Measurements from ENCODE around the gene CSMD2. TPM values are rescaled to one million over a fixed set of nuclear protein-coding genes. Genes with fewer than 3 reads are reported as not detected.

The CSMD2 gene
- total and polyA plus RNA-seq, 2 experiments from 2014 or later: 5.3 to 16.6 TPM

- Histone ChIP-seq H3F3A (replicated peaks; ENCODE audit: low read depth) (no peaks in the 10 kb centered on the region), H2AFZ (no peak overlapping the region), H3K9me2 (ENCODE audit: insufficient read depth) (0 out of 2 replicates have a peak, but pooled peaks cover 9% of the 10 kb centered on the region), H3K4me1 (ENCODE audit: insufficient read depth) (no peaks in the 10 kb centered on the region; the same call in 1 of the 2 replicates), H3K36me3 (ENCODE audit: insufficient read depth) (no peaks in the 10 kb centered on the region), H3K79me2 (replicated peaks; ENCODE audit: insufficient read depth) (peaks cover 85% of the 10 kb centered on the region), H3K4me3 (no peak overlapping the region), H4K20me1 (replicated peaks; ENCODE audit: insufficient read depth) (peaks cover 19% of the 10 kb centered on the region), H3K4me2 (no peak overlapping the region), H3K27ac (ENCODE audit: low read depth) (no peak overlapping the region), H3K27me3 (ENCODE audit: insufficient read depth) (no peaks in the 10 kb centered on the region)
- no peak for DNase-seq (ENCODE audit: low spot score)
- no peak overlapping the region for H3K4me3 Mint-ChIP-seq
- ATAC-seq: no peak
- TF ChIP-seq ETS1 (IDR thresholded peaks at IDR 0.05) (no peak), EZH2phosphoT487 (IDR thresholded peaks at IDR 0.05; ENCODE audit: unreplicated experiment) (no peak), NANOG (IDR thresholded peaks at IDR 0.05; ENCODE audit: borderline replicate concordance) (no peak), JUNB (IDR thresholded peaks at IDR 0.05; ENCODE audit: unreplicated experiment) (no peak), EZH2 (IDR thresholded peaks at IDR 0.05; ENCODE audit: low read depth, unreplicated experiment) (no peak), POLR2AphosphoS5 (IDR thresholded peaks at IDR 0.05; ENCODE audit: low read depth) (no peak), ZNF114 (CRISPR knock-in tag; IDR thresholded peaks at IDR 0.05) (no peak), CREB1 (CRISPR knock-in tag; IDR thresholded peaks at IDR 0.05; ENCODE audit: low read depth) (no peak), ZNF331 (CRISPR knock-in tag; IDR thresholded peaks at IDR 0.05; ENCODE audit: low read depth) (no peak), ZNF462 (CRISPR knock-in tag; IDR thresholded peaks at IDR 0.05) (no peak)
- TF ChIP-seq, protein P1, sequence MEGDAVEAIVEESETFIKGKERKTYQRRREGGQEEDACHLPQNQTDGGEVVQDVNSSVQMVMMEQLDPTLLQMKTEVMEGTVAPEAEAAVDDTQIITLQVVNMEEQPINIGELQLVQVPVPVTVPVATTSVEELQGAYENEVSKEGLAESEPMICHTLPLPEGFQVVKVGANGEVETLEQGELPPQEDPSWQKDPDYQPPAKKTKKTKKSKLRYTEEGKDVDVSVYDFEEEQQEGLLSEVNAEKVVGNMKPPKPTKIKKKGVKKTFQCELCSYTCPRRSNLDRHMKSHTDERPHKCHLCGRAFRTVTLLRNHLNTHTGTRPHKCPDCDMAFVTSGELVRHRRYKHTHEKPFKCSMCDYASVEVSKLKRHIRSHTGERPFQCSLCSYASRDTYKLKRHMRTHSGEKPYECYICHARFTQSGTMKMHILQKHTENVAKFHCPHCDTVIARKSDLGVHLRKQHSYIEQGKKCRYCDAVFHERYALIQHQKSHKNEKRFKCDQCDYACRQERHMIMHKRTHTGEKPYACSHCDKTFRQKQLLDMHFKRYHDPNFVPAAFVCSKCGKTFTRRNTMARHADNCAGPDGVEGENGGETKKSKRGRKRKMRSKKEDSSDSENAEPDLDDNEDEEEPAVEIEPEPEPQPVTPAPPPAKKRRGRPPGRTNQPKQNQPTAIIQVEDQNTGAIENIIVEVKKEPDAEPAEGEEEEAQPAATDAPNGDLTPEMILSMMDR (conservative IDR thresholded peaks at IDR 0.05; ENCODE audit: low read depth in 2 of 2): no peak
- H3K4me1 Mint-ChIP-seq: peaks cover 23% of the 10 kb centered on the region
- peaks cover 30% of the 10 kb centered on the region for H3K36me3 Mint-ChIP-seq (ENCODE audit: low read depth)
- peaks cover 3% of the 10 kb centered on the region for H3K27me3 Mint-ChIP-seq (ENCODE audit: insufficient read depth, low read depth, poor library complexity)
- no peaks in the 10 kb centered on the region; the same call in 2 of the 3 replicates for H3K9me3 Mint-ChIP-seq
- no peak overlapping the region for H3K27ac Mint-ChIP-seq
These were observed 9.2 kb downstream of the CSMD2 start for GRCh38 chr1:34155860-34156259.
